GM12892 (cell line): ENCODE data around the gene RABGEF1.

Source experiments
- POLR2A ChIP-seq: IDR thresholded peaks from 2 replicates; pipeline ENCODE4 v1.6.1; 2011; ENCODE audit warnings: low read depth, low read length, control low read depth
- POLR2AphosphoS5 ChIP-seq: IDR thresholded peaks from 2 replicates; pipeline ENCODE4 v1.6.1; 2011; ENCODE audit warnings: low read depth, low read length, control low read depth

GRCh38 chr7:66807736-66808135 is 67.2 kb downstream of the RABGEF1 start:
- TF ChIP-seq POLR2A, result no peak
- no peak for TF ChIP-seq POLR2AphosphoS5
